Dermis blood vessel endothelial cell (primary cell): ENCODE data around the gene ADCK1. TPM values are rescaled to one million over a fixed set of nuclear protein-coding genes. Genes with fewer than 3 reads are reported as not detected.
"Not testable (repeated sequence)": the region's sequence is repeated elsewhere in the genome, so short reads cannot be mapped to it uniquely, and the experiment has no call there.

Experiments used
- DNase-seq: peaks from one replicate; pipeline ENCODE4 v3.0.0; 2010
- total RNA-seq: library from RNA; depleted of rRNA; stranded (reverse); fragments of >200 nt; gene quantifications from 2 replicates; pipeline ENCODE4 v1.2.3, GENCODE V29; 2014

ADCK1 gene
- total RNA-seq, 1 donor from 2014 or later = 5.6 TPM

DNA sequence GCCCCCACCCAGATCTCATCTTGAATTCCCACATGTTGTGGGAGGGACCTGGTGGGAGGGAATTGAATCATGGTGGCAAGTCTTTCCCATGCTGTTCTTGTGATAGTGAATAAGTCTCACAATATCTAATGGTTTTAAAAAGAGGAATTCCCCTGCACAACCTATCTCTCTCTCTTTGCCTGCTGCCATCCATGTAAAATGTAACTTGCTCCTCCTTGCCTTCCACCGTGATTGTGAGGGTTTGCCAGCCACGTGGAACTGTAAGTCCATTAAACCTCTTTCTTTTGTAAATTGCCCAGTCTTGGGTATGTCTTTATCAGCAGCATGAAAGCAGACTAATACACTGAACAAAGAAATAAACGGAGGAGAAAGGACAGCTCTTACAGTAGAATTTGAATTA is 159.8 kb downstream of the ADCK1 start:
- not testable (repeated sequence) for DNase-seq

DNA sequence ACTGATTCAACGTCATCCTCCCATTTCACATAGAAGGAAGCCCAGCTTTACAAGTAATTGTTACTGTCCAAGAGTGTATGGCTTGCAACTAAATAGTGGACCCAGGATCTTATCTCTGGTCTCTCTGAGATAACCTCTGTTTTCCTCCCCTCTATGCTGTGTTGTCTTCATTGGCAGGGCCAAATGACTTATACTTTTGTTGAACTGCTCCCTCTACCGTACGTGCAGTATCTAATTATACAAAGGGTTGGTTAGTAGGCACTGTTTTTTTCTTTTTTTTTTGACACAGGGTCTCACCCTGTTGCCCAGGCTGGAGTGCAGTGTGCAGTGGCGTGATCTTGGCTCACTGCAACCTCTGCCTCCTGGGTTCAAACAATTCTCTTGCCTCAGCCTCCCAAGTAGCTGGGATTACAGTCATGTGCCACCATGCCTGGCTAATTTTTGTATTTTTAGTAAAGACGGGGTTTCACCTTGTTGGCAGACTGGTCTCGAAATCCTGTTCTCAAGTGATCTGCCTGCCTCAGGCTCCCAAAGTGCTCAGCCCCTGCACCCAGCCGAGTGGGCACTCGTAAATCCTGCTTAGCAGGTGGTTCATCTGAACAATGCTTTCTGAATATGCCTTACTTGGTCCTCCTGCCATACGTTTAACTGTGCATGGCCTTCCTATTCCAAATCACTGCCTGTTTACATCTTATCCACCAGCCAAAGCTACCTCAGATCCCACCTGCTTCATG is 162.1 kb downstream of the ADCK1 start:
- no peak for DNase-seq

DNA sequence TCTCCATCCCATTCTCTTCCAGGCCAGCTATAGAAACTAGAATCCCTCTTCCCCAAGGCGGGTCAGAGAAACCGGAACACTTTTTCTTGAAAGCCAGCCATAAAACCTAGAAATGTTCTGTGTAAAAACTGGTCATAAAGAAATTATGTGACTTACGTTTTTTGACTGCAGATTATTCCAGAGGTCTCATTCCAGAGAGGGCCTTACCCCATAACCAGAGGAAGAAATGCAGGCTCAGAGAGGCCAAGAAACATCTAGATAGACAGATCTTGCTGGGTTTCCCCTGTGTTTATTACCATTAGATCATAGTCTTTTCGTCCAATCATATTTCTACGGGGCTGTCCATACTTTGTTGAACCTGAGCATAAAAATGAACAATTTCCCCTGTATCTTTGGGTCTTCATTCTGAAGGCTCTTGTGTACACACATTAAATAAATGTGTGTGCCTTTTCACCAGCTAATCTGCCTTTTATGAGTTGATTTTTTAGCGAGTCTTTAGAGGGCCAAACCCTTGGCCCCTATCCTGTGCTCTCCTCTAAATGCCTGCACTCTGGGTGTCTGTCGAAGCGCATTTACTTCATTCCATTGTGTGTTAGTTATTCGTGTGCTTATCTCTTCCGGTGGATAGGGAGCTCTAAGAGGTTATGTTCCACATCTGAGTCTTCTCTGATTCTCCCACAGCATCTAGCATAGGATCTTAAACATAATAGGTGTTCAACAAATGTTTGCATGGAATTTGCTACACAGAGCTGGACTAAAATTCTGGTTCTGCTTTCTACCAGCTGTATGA is 163.0 kb downstream of the ADCK1 start:
- DNase-seq = no peak

DNA sequence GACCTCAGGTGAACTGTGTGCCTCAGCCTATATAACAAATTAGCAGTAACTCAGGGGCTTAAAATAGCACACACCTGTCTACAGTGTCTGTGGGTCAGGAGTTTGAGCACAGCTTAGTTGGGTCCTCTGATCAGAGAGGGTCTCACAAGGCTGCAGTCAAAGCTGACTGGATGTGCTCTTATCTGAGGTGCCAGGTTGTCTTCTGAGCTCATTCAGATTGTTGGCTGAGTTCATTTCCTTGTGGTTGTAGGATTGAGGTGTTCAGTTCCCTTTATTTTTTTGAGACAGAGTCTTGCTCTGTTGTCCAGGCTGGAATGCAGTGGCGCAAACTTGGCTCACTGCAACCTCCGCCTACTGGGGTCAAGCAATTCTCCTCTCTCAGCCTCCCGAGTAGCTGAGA is 164.7 kb downstream of the ADCK1 start:
- DNase-seq = no peak

DNA sequence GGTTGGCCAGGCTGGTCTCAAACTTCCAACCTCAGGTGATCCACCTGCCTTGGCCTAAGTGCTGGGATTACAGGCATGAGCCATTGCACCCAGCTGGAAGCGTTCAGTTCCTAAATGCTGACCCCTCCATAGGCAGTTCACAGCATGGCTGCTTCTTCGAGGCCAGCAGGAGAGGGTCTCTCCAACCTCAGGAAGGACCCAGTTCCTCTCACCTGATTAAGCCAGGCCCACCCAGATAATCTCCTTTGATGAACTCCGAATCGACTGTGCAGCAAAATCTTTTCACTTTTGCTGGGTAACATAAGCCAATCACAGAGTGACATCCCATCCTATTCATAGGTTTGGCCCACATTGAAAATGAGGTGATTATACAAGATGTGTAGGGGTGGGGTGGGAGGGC is 165.1 kb downstream of the ADCK1 start:
- DNase-seq = no peak

DNA sequence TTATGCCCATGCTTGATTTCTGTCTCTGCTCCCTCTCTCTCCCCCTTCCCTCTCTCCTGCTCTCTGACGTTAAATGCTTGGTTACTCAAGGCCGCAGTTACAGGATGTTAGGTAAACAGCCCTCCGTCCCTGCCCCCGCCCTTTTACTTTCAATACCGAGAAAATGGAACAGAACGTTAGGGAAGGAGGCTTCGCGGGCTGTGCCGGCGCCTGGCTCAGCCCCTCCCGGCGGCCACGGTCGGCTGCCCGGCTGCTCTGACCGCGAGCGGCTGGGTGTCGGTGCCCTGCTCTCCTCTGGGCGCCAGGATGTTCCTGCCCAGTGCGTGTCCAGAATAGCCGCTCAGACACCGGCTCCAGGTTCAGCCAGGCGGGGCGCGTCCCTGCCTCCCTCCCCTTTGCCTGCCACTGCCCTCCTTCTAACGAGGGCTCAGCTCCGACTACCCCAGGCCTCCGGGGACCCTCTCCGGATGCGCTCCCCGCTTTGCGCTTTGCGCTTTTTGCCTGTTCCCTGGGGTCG is 166.1 kb downstream of the ADCK1 start:
- DNase-seq = peak; percentile 14

DNA sequence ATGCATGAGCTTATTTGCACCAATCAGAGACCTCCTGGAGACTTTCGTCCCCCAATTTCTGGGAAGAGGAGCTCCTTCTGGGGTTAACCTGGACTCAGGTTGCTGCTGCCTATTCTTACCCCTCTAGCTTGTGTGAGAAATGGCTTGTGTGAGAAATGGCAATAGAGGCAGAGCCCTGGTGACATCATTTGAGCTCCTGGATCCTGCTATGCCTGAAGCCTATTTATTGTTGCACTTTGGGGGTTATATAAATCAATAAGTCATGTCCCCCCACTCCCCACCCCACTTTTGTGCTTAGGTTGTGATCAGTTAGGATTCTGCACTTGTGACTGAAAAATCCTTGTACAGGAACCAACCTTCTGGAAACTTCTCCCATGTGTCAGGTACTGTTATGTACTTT is 167.2 kb downstream of the ADCK1 start:
- no peak for DNase-seq

DNA sequence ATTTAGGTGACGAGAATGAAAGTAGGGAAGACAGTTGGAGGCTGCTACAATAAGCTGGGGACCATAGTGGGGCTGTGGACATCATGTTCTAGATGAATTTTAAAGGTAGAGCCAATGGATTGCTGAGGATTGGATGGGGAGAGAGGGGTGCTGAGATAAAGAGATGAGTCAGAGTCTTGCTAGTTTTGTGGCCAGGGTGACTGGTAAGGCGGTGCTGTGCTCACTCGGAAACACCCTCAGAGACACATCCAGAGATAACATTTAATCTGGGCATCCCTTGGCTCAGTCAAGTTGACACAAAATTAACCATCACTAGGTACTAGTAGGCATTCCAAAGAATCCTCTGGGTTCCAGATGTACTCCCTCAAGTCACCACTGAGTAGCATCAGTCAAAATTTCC is 170.7 kb downstream of the ADCK1 start:
- DNase-seq = no peak

DNA sequence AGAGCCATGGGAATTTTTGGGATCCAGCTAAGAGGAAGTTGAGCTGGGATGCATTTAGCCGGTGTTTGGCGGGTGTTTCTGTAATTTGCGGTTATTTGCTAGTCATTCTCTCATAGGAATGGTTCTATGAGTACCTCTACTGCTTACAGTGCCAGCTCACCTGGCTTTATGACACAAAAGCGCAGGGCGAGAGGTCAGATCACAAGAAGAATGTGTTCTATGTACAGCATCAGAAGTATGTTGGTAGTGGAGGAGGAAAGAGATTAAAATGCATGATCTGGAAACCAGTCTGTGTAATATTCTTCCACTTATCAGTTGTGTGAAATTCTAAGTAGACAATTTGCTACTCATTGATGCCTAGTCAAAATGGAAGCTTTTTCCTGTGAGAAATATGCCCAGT is 173.3 kb downstream of the ADCK1 start:
- DNase-seq = no peak

DNA sequence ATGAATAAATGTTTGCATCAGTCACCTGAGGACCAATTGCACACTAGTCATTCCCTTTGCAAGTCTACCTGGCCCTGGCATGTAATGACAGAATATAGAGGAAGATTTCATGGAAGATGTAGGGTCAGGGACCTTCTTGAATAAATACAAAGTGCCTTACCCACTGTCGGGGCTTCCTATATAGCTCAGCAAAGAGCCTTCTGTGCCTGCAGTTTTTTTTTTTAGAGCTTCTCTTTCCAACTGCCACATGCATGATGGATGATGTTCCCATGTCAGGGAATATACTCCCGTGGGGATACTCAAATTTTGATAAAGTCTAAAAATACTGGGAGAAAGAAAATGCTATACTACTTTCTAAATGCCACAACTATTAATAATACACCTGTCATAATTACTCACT is 176.7 kb downstream of the ADCK1 start:
- DNase-seq = no peak

DNA sequence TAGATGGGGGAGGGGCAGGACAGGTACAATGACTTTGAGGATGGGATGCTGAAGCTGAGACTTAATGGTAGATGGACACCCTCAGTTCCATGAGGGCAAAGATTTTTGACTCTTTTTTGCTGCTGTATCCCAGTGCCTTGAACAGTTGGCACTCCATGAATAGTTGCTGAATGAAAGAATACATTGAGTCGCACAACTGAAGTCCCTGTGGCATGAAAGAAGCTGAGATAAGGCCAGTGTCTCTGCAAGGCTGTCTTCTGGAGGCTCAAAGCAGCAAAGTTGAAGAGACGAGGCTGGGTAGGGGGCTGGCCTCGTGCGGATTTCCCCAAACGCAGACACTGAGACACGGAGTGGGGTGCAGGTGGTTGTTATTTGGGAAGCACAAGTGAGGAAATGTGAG is 179.3 kb downstream of the ADCK1 start:
- no peak for DNase-seq

DNA sequence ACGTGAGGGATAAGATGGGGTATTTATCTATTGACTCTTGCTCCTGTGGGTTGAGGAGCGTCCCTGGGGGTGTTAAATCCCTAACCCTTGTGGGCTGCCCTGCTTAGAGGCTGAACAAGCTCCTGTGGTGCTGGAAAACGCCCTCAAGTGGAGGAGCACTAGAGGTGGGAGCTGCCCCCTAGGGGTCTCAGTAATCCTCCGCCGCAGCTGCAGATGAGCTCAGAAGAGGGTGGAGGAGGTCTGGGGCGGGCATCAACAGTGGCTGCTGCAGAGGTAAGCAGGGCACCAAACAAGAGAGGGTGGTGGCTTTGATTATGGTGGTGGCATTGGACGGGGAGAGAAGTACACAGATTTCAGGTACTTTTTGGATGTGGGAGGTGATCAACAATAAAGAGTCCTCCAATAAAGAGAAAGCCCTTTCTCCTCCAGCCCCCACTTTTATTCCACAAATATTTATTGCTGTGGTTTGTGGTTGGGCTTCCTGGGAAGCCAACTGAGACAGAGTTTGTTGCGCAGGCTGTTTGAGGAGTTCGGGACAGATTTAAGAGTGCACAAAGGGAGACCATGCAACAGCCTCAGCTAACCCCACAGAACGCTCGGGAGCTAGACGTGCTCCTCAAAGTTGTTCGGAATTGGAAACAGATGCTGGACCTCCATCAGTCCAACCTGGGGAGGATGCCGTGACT is 179.9 kb downstream of the ADCK1 start:
- DNase-seq = no peak

DNA sequence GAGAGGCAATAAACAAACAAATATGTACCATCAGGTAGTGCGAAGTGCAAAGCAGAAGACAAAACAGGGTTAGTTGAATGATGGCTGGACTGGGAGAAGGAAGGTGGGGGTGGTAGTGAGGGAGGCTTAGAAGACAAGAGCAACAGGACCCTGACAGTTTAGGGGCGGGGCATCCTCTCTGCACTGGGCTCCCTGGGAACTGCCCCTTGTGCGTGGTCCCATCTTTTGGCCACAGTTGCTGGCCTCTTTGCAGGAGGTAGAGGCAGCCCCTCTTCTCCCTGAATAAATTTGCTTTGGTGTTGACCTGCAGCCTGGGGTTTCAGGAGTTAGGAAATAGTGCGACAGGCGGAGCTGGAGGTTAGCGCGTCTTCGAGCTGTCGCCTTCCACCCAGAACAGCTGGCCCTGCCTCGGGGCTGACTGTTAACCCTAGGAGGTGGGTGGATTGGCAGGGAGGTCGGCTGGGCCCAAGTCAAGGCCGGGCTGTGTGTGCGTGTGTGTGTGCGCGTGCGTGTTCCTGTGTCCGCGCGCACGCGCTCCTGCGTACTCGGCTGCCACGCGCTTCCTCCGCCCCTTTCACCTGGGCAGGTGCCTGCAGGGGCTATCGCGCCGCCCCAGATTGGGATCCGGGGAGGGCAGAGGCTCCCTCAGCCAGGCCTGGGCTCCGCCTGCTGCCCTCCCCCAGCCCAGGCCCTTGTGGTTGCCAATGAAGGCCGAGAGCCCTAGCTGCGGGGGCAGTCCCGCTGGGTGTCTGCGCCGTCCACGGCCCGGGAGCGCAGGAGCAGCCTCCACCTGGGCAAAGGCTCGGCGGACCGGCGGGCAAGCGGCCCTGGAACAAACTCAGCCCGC is 180.8 kb downstream of the ADCK1 start:
- DNase-seq = no peak

Other genes starting within 250 kb of the ADCK1 start
- 104 and 143 TPM in 2 replicates for gene SPTLC2, start 183.5 kb upstream of the ADCK1 start, total RNA-seq
- 12.0 and 14.1 TPM in 2 replicates for gene ALKBH1, start 92.1 kb upstream of the ADCK1 start, total RNA-seq
- 127 and 179 TPM in 2 replicates for gene SLIRP, start 92.0 kb upstream of the ADCK1 start, total RNA-seq
- 53.6 and 74.4 TPM in 2 replicates for gene SNW1, start 39.0 kb upstream of the ADCK1 start, total RNA-seq